GM12875 (cell line): ENCODE data around the gene DIP2C.

Experiments
- H3K4me3 ChIP-seq: one replicate; pipeline ENCODE4 v1.5.1; 2011; ENCODE audit warnings: low read depth, low read length, control low read depth
- TF ChIP-seq, protein P1 (sequence below): IDR thresholded peaks from 2 replicates; pipeline ENCODE4 v1.5.1; 2011; ENCODE audit warnings: low read depth, mild to moderate bottlenecking, control low read depth, inconsistent platforms, low read length, moderate library complexity, borderline replicate concordance; ENCODE audit not compliant: insufficient read depth

Gene DIP2C

DNA sequence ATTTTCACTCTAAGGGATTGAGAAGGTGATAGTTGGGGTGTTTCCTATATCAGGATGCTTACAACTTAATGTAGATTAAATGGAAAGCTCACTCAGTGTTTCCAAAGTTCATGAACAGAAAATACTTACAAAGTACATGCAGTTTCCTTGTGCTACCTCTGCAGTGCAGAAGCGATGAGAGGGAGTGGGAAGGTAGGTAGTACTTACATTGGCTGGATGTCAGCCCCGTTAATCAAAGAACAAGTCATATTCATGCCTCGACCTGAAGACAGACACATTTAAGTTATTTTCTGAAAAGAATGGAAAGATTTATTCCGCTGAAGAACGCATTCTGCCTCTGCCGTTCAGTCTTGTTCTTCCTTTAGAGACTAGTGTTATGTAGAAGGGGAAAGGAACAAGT, 461.1 kb downstream of the DIP2C start:
- no peak overlapping the region for H3K4me3 ChIP-seq

DNA sequence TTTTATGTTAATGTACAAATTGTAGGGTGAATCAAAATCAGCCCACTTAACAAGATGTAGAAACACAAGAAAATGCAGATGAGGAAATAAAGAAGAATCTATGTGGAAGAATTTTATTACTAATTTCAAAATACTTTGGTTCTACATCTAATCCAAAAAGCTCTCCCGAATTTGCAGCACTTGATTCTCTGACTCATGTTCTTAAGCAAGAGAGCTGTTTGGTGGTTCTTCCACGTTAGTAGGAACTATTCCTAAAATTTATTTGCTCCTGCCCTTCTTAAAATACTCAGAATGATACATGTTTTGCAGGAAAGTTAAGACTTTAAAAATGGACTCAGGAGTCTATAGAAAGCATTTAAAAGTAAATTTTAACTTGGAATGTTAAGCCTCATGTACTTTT, 462.5 kb downstream of the DIP2C start:
- TF ChIP-seq, protein P1, sequence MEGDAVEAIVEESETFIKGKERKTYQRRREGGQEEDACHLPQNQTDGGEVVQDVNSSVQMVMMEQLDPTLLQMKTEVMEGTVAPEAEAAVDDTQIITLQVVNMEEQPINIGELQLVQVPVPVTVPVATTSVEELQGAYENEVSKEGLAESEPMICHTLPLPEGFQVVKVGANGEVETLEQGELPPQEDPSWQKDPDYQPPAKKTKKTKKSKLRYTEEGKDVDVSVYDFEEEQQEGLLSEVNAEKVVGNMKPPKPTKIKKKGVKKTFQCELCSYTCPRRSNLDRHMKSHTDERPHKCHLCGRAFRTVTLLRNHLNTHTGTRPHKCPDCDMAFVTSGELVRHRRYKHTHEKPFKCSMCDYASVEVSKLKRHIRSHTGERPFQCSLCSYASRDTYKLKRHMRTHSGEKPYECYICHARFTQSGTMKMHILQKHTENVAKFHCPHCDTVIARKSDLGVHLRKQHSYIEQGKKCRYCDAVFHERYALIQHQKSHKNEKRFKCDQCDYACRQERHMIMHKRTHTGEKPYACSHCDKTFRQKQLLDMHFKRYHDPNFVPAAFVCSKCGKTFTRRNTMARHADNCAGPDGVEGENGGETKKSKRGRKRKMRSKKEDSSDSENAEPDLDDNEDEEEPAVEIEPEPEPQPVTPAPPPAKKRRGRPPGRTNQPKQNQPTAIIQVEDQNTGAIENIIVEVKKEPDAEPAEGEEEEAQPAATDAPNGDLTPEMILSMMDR = no peak

More for the DNA sequence above, 461.1 kb downstream of the DIP2C start:
- TF ChIP-seq, protein P1 = no peak

DNA sequence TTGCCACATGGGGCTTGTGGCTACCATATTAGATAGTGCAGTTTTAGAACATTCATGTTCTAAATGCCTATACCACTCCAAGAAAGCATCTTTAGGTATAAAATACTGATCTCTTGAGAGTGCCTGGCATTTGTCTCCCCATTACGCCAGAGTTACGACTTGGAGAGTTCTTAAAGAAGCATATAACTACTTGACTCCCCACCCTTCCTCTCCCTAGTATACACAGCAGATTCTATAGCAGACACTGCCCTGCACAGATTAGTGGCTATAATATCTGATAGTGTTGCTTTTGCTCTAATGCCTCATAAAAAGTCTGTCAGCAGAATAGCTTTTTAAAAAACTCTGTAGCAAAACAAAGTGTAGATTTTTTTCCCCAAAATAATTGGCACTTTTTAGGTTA, 463.4 kb downstream of the DIP2C start:
- TF ChIP-seq, protein P1 = no peak
- no peak overlapping the region for H3K4me3 ChIP-seq

More for the DNA sequence above, 462.5 kb downstream of the DIP2C start:
- no peak overlapping the region for H3K4me3 ChIP-seq

DNA sequence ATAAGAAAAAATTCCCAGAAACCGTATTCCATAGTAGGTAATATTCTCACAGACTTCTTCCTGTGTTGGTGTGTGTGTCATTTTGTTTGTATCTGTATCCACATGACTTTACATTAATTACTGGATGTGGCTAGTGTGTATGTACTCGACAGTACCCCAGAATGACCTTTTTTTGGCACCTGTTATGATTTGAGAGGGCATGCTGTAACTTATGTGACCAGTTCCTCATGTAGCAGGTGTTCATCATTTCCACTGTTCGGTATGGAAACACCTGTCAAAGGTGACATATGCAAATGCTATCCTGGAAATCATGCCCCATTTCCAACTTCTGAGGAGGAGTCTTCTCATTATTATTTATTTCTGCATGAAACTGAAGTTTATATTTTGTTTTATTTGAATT, 464.9 kb downstream of the DIP2C start:
- H3K4me3 ChIP-seq = no peak overlapping the region
- TF ChIP-seq, protein P1 = no peak
